ENCODE measurements around the gene SIRPB2. TPM values are rescaled to one million over a fixed set of nuclear protein-coding genes. Genes with fewer than 3 reads are reported as not detected.

The SIRPB2 gene
- total RNA-seq, 1 donor from 2014 or later: 8.6 TPM

DNA sequence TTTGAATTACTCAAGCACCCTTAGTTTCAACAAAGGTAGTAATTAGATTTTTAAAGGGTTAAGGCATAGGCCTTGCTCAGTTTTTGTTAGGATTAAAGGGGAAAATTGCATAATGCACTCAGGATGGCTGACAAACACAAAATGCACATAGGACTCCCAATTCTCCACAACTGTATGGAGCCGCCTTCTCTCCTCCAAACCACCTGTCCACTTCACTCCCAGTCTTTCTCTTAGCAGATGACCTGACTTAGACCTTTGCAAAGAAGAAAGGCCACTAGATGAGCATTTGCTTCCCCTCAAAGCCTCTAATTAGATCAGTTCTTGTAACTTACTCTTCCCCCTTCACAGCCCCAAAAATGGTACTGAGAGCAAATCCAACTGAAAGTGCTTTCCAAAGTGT lies 44.7 kb downstream of the SIRPB2 start:
- DNase-seq (ENCODE audit: low spot score in 2 of 2): no peak
- Histone ChIP-seq H3K9me3 (no peaks in the 10 kb centered on the region), H3K4me1 (no peaks in the 10 kb centered on the region), H3K27ac (no peak overlapping the region), H3K36me3 (peaks cover 90 to 97% of the 10 kb centered on the region in 2 donors), H3K27me3 (no peaks in the 10 kb centered on the region), H3K4me3 (no peak overlapping the region)
- intact Hi-C loops (cut with DNase I): no loop called here
- TF ChIP-seq, protein P1, sequence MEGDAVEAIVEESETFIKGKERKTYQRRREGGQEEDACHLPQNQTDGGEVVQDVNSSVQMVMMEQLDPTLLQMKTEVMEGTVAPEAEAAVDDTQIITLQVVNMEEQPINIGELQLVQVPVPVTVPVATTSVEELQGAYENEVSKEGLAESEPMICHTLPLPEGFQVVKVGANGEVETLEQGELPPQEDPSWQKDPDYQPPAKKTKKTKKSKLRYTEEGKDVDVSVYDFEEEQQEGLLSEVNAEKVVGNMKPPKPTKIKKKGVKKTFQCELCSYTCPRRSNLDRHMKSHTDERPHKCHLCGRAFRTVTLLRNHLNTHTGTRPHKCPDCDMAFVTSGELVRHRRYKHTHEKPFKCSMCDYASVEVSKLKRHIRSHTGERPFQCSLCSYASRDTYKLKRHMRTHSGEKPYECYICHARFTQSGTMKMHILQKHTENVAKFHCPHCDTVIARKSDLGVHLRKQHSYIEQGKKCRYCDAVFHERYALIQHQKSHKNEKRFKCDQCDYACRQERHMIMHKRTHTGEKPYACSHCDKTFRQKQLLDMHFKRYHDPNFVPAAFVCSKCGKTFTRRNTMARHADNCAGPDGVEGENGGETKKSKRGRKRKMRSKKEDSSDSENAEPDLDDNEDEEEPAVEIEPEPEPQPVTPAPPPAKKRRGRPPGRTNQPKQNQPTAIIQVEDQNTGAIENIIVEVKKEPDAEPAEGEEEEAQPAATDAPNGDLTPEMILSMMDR (IDR thresholded peaks at IDR 0.05): no peak

DNA sequence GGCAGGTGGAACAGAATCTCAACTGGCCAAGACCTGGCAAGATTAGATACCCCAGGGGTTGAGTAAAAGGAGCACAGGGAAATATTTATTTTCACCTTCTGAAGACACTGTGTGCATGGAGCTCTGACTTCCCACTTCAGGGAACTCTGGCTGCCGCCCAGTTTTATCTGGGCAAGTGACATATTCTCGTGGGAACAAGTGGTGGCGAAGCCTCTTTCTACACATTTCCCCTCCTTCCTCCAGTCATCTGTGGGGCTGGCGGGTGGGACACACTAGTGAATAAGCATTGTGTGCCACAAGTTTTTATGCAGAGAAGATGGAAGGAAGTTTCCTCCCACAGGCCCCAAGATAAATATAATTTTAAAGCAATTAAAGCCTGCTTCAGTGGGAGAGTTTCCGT lies 48.1 kb downstream of the SIRPB2 start:
- Histone ChIP-seq H3K9me3 (no peaks in the 10 kb centered on the region), H3K27me3 (no peaks in the 10 kb centered on the region), H3K36me3 (peaks cover 57 to 73% of the 10 kb centered on the region in 2 donors), H3K4me1 (no peaks in the 10 kb centered on the region), H3K27ac (no peak overlapping the region), H3K4me3 (no peak overlapping the region)
- no peak for DNase-seq (ENCODE audit: low spot score in 2 of 2)
- TF ChIP-seq, protein P1 (IDR thresholded peaks at IDR 0.05): no peak
- intact Hi-C loops (cut with DNase I): no loop called here

DNA sequence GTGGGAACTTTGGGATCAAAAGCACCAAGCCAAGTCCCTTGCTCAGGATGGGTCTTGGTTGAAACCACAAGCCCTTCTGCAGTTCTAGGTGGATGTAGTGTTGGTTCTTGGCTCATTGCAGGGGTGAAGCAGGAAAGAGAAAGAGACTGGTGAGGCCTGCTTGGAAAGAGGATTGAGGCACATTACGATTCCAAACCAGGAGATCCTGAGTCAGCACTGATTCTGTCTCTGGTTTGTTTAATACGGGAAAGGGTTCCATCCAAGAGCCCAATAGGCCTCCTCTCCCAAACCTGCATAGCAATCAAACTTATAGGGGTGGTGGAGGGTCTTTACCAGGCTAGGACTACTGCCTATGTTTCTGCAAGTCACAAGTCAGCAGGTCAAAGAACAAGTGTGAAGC lies 48.9 kb downstream of the SIRPB2 start:
- no peaks in the 10 kb centered on the region for H3K9me3 ChIP-seq
- intact Hi-C loops (cut with DNase I): no loop called here
- H3K4me1 ChIP-seq: no peaks in the 10 kb centered on the region
- H3K27me3 ChIP-seq: no peaks in the 10 kb centered on the region
- DNase-seq (ENCODE audit: low spot score in 2 of 2): no peak
- no peak overlapping the region for H3K27ac ChIP-seq
- TF ChIP-seq, protein P1 (IDR thresholded peaks at IDR 0.05): no peak
- H3K36me3 ChIP-seq: peaks cover 51 to 68% of the 10 kb centered on the region in 2 donors
- no peak overlapping the region for H3K4me3 ChIP-seq

DNA sequence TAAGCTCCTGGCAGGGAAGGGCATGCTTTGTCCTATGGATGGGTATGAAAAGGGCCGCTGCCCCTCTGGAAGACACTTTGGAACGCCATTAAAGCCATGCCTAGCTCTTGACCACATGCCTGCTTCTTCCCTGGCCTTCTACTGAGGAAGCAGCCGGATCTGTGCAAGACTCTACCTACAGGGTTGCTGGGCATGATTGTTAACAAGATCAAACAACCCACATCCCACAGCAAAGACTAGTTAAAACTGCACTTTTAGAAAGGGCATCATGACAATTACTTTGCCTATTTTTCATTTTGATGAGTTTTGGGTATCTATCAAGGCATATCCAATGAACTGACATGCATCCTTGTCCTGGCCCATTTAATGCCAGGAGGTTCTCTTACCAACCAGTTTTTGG lies 50.1 kb downstream of the SIRPB2 start:
- H3K36me3 ChIP-seq: peaks cover 40 to 56% of the 10 kb centered on the region in 2 donors
- TF ChIP-seq, protein P1 (IDR thresholded peaks at IDR 0.05): no peak
- no peak overlapping the region for H3K4me3 ChIP-seq
- intact Hi-C loops (cut with DNase I): no loop called here
- no peak for DNase-seq (ENCODE audit: low spot score in 2 of 2)
- no peak overlapping the region for H3K27ac ChIP-seq
- no peaks in the 10 kb centered on the region for H3K4me1 ChIP-seq
- H3K9me3 ChIP-seq: no peaks in the 10 kb centered on the region
- H3K27me3 ChIP-seq: no peaks in the 10 kb centered on the region

DNA sequence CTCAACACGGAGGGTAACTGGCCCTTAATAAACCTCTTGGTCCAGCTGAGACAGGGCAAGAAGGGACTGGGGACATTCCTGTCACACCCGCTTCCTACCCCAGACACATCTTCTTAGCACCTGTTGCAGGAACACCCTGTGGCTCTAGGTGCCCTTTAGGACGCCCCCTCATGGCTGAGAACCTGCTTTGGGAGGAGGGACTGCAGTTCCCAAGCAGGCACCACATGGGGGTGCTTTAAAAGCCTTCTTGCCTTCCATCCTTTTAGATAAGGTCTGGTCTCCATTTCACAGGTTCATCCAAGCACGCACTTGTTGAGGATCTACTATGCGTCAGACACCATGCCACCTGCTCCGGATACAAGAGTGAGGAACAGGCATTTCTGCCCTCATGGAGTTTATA lies 51.2 kb downstream of the SIRPB2 start:
- intact Hi-C loops (cut with DNase I): no loop called here
- peaks cover 30 to 45% of the 10 kb centered on the region in 2 donors for H3K36me3 ChIP-seq
- H3K4me1 ChIP-seq: no peaks in the 10 kb centered on the region
- H3K9me3 ChIP-seq: no peaks in the 10 kb centered on the region
- no peaks in the 10 kb centered on the region for H3K27me3 ChIP-seq
- TF ChIP-seq, protein P1 (IDR thresholded peaks at IDR 0.05): no peak
- no peak overlapping the region for H3K4me3 ChIP-seq
- no peak overlapping the region for H3K27ac ChIP-seq
- no peak for DNase-seq (ENCODE audit: low spot score in 2 of 2)

DNA sequence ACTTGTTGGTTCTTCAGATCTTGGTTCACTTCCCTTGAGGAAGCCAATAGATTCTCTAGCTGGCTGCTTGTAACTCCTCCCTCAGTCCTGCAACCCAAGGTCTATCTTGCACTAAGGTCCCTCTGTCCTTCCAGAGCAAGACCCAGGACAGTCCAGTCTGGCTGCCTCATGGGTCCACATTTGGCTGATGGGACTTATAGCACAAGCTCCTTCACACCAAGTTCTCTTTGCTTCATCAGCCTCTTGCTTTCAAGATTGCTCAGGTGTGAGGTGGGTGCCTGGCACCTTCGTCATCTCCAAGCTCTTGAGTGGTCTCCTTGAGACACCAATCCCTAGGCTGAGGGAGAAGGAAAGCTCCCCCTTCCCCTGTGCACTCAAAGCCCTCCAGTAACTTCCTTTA lies 52.9 kb downstream of the SIRPB2 start:
- H3K4me1 ChIP-seq: no peaks in the 10 kb centered on the region
- H3K9me3 ChIP-seq: no peaks in the 10 kb centered on the region
- DNase-seq (ENCODE audit: low spot score in 2 of 2): no peak
- no peak overlapping the region for H3K4me3 ChIP-seq
- no peaks in the 10 kb centered on the region for H3K27me3 ChIP-seq
- H3K36me3 ChIP-seq: peaks cover 17 to 28% of the 10 kb centered on the region in 2 donors
- intact Hi-C loops (cut with DNase I): no loop called here
- TF ChIP-seq, protein P1 (IDR thresholded peaks at IDR 0.05): no peak
- H3K27ac ChIP-seq: no peak overlapping the region
